Raji (cell line): Measurements from ENCODE around the gene GNAI3.

Experiments
- POLR2A ChIP-seq: IDR thresholded peaks from 2 replicates; pipeline ENCODE4 v1.6.1; 2011; ENCODE audit warnings: low read depth, low read length, control low read depth; ENCODE audit not compliant: insufficient read depth

GNAI3 gene

GRCh38 chr1:109629372-109630030 lies 81.1 kb downstream of the GNAI3 start:
- no peak for TF ChIP-seq POLR2A

GRCh38 chr1:109630081-109630897 lies 81.9 kb downstream of the GNAI3 start:
- TF ChIP-seq POLR2A: no peak

- no peak for TF ChIP-seq POLR2A
Measured at GRCh38 chr1:109630898-109631512, 82.6 kb downstream of the GNAI3 start.

- TF ChIP-seq POLR2A: no peak
Measured at GRCh38 chr1:109631513-109632505, 83.4 kb downstream of the GNAI3 start.

- TF ChIP-seq POLR2A: no peak
Measured at GRCh38 chr1:109632671-109633346, 84.4 kb downstream of the GNAI3 start.

GRCh38 chr1:109634292-109634691 lies 85.9 kb downstream of the GNAI3 start:
- TF ChIP-seq POLR2A: no peak

GRCh38 chr1:109634771-109635750 lies 86.6 kb downstream of the GNAI3 start:
- TF ChIP-seq POLR2A: no peak

GRCh38 chr1:109635862-109636200 lies 87.4 kb downstream of the GNAI3 start:
- TF ChIP-seq POLR2A: no peak

GRCh38 chr1:109636201-109636952 lies 88.0 kb downstream of the GNAI3 start:
- no peak for TF ChIP-seq POLR2A

- no peak for TF ChIP-seq POLR2A
Measured at GRCh38 chr1:109637446-109637845, 89.0 kb downstream of the GNAI3 start.

GRCh38 chr1:109639063-109639840 lies 90.8 kb downstream of the GNAI3 start:
- no peak for TF ChIP-seq POLR2A

GRCh38 chr1:109639841-109640184 lies 91.4 kb downstream of the GNAI3 start:
- no peak for TF ChIP-seq POLR2A
